Adipose tissue (tissue), 3 donors: ENCODE results near the gene THSD4. TPM values are rescaled to one million over a fixed set of nuclear protein-coding genes. Genes with fewer than 3 reads are reported as not detected.

Source experiments
- H3K27ac ChIP-seq: one replicate; pipeline ENCODE4 v1.5.1; 2013; ENCODE audit warnings: low read depth, low read length
- WGBS, 3 donors: extraction: QIAGEN DNeasy Blood & Tissue Kit; methylation state at CpG; one replicate each; pipeline ENCODE4 v1.1.7; 2013; 5-methylcytosine and 5-hydroxymethylcytosine counted together
- polyA plus RNA-seq, 3 donors: library from polyadenylated mRNA; stranded (reverse); fragments of 200-250 nt; gene quantifications; one replicate each; pipeline ENCODE4 v1.2.3, GENCODE V29; 2013
- donor health status: healthy with polysubstance abuse.
- donor health status: Bipolar disorder and iron deficiency.
- donor health status: healthy.

The THSD4 gene
- polyA plus RNA-seq, 3 donors, result 1.6 to 3.1 (median 2.4) TPM

GRCh38 chr15:71288348-71288955 lies 173.2 kb downstream of the THSD4 start:
- 67 to 89% (median 89%) methylated on average over 5 of the region's 5 CpGs for WGBS, 3 donors
- no peak overlapping the region for H3K27ac ChIP-seq

GRCh38 chr15:71290002-71290401 lies 174.7 kb downstream of the THSD4 start:
- no peak overlapping the region for H3K27ac ChIP-seq
- WGBS, 3 donors, result 86 to 91% (median 89%) methylated on average over 3 of the region's 3 CpGs

GRCh38 chr15:71290881-71291635 lies 175.8 kb downstream of the THSD4 start:
- H3K27ac ChIP-seq, result no peak overlapping the region
- 62 to 89% (median 87%) methylated on average over 2 of the region's 2 CpGs for WGBS, 3 donors

GRCh38 chr15:71291723-71292122 lies 176.5 kb downstream of the THSD4 start:
- no peak overlapping the region for H3K27ac ChIP-seq
- WGBS, 3 donors, result 83 to 92% (median 90%) methylated on average over 1 of the region's 1 CpG

- 15 to 32% (median 29%) methylated on average over 2 of the region's 2 CpGs for WGBS, 3 donors
- no peak overlapping the region for H3K27ac ChIP-seq
Observed at GRCh38 chr15:71293723-71294122, 178.5 kb downstream of the THSD4 start.

GRCh38 chr15:71294251-71294910 lies 179.1 kb downstream of the THSD4 start:
- 65 to 75% (median 74%) methylated on average over 12 of the region's 12 CpGs for WGBS, 3 donors
- H3K27ac ChIP-seq, result no peak overlapping the region

- 45 to 50% (median 46%) methylated on average over 6 of the region's 6 CpGs for WGBS, 3 donors
- no peak overlapping the region for H3K27ac ChIP-seq
Observed at GRCh38 chr15:71294911-71295602, 179.8 kb downstream of the THSD4 start.

GRCh38 chr15:71295603-71296314 lies 180.5 kb downstream of the THSD4 start:
- WGBS, 3 donors, result 41 to 49% (median 44%) methylated on average over 3 of the region's 3 CpGs
- no peak overlapping the region for H3K27ac ChIP-seq

- WGBS, 3 donors, result 87 to 92% (median 89%) methylated on average over 8 of the region's 8 CpGs
Observed at GRCh38 chr15:71296315-71296679, 181.0 kb downstream of the THSD4 start.

GRCh38 chr15:71301958-71302621 lies 186.8 kb downstream of the THSD4 start:
- H3K27ac ChIP-seq, result no peak overlapping the region
- WGBS, 3 donors, result 74 to 85% (median 79%) methylated on average over 5 of the region's 5 CpGs

More at GRCh38 chr15:71296315-71296679, 181.0 kb downstream of the THSD4 start:
- no peak overlapping the region for H3K27ac ChIP-seq

- no peak overlapping the region for H3K27ac ChIP-seq
- WGBS, 3 donors, result 93 to 94% (median 93%) methylated on average over 6 of the region's 6 CpGs
Observed at GRCh38 chr15:71302861-71303410, 187.7 kb downstream of the THSD4 start.

- WGBS, 3 donors, result 93 to 100% (median 94%) methylated on average over 2 of the region's 2 CpGs
- H3K27ac ChIP-seq, result no peak overlapping the region
Observed at GRCh38 chr15:71303977-71304376, 188.7 kb downstream of the THSD4 start.

- H3K27ac ChIP-seq, result no peak overlapping the region
- WGBS, 3 donors, result 72 to 79% (median 72%) methylated on average over 4 of the region's 4 CpGs
Observed at GRCh38 chr15:71304681-71305080, 189.4 kb downstream of the THSD4 start.

GRCh38 chr15:71306538-71306937 lies 191.3 kb downstream of the THSD4 start:
- H3K27ac ChIP-seq, result no peak overlapping the region

GRCh38 chr15:71312194-71312708 lies 197.0 kb downstream of the THSD4 start:
- 86 to 92% (median 90%) methylated on average over 8 of the region's 8 CpGs for WGBS, 3 donors
- H3K27ac ChIP-seq, result no peak overlapping the region

- no peak overlapping the region for H3K27ac ChIP-seq
- 75 to 86% (median 80%) methylated on average over 6 of the region's 6 CpGs for WGBS, 3 donors
Observed at GRCh38 chr15:71312731-71313460, 197.6 kb downstream of the THSD4 start.

- no peak overlapping the region for H3K27ac ChIP-seq
- WGBS, 3 donors, result 83 to 91% (median 89%) methylated on average over 3 of the region's 3 CpGs
Observed at GRCh38 chr15:71313806-71314205, 198.5 kb downstream of the THSD4 start.
